MG63 (cell line): ENCODE data around the gene PRR3. TPM values are rescaled to one million over a fixed set of nuclear protein-coding genes. Genes with fewer than 3 reads are reported as not detected.
"Not testable (repeated sequence)": the region's sequence is repeated elsewhere in the genome, so short reads cannot be mapped to it uniquely, and the experiment has no call there.

ENCODE experiments used
- DNase-seq: peaks from one replicate; pipeline ENCODE4 v3.0.0-alpha.2; 2020
- H3K27me3 ChIP-seq: fragments of 250-450 bp; sonication (Bioruptor Pico); 2 replicates; pipeline ENCODE4 v1.5.1; 2020; ENCODE audit warnings: mild to moderate bottlenecking, moderate library complexity
- H3K36me3 ChIP-seq: fragments of 250-450 bp; sonication (Bioruptor Pico); 2 replicates; pipeline ENCODE4 v1.5.1; 2020; ENCODE audit warnings: mild to moderate bottlenecking, moderate library complexity
- H3K4me3 ChIP-seq: fragments of 250-450 bp; sonication (Bioruptor Pico); 2 replicates; pipeline ENCODE4 v1.5.1; 2020; ENCODE audit warnings: mild to moderate bottlenecking, moderate library complexity
- H3K9me3 ChIP-seq: fragments of 250-450 bp; sonication (Bioruptor Pico); 2 replicates; pipeline ENCODE4 v1.5.1; 2020; ENCODE audit warnings: mild to moderate bottlenecking, moderate library complexity
- total RNA-seq: library from RNA; depleted of rRNA; stranded (reverse); fragments of >200 nt; shearing (Covaris generic); gene quantifications from 2 replicates; pipeline ENCODE4 v1.2.3, GENCODE V29; 2014; ENCODE audit warnings: low replicate concordance

The PRR3 gene
- total RNA-seq, 1 experiment from 2014 or later, result 1.2 TPM

DNA sequence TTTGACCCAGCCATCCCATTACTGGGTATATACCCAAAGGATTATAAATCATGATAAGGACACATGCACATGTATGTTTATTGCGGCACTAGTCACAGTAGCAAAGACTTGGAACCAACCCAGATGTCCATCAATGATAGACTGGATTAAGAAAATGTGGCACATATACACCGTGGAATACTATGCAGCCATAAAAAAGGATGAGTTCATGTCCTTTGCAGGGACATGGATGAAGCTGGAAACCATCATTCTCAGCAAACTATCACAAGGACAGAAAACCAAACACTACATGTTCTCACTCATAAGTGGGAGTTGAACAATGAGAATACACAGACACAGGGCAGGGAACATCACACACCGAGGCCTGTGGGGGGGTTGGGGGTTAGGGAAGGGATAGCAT, 30.7 kb upstream of the PRR3 start:
- H3K4me3 ChIP-seq, DNase-seq, H3K9me3 ChIP-seq, H3K27me3 ChIP-seq, H3K36me3 ChIP-seq: not testable (repeated sequence)

DNA sequence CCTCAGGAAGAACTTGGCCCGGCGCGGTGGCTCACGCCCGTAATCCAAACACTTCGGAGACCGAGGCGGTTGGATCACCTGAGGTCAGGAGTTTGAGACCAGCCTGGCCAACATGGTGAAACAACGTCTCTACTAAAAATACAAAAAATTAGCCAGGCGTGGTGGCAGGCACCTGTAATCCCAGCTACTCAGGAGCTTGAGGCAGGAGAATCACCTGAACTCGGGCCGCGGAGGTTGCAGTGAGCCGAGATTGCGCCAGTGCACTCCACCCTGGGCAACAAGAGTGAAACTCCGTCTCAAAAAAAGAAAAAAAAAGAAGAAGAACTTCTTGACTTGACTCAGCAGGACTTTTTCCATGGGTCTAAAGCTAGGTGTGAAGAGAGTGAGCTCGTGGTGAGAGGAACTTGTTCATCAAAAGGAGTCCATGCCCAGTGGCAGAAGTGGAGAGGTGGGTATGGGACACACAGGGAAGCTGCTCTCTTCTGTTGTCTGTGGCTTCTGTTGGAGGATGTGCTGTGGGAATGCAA, 27.7 kb upstream of the PRR3 start:
- H3K36me3 ChIP-seq, H3K9me3 ChIP-seq, DNase-seq, H3K27me3 ChIP-seq, H3K4me3 ChIP-seq: not testable (repeated sequence)

DNA sequence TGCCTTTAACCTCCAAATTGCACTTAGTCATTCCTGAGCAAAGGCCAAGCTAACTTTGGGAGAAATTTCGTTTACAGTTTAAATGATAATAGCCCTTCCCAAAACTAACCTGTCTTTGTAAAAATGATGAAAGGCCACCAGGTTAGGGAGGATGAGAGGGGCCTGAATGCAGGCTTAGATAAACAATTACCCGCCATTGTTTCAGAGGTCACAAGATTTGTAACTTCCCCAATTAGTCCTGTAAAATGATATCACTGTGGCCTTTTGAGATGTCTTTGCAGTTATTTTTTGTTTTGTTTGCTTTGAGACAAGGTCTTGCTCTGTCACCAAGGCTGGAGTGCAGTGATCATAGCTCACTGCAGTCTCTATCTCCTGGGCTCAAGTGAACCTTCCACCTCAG, 27.1 kb upstream of the PRR3 start:
- Histone ChIP-seq H3K9me3 (no peaks in the 10 kb centered on the region), H3K27me3 (no peaks in the 10 kb centered on the region), H3K4me3 (no peak overlapping the region), H3K36me3 (no peaks in the 10 kb centered on the region)
- DNase-seq, result no peak

DNA sequence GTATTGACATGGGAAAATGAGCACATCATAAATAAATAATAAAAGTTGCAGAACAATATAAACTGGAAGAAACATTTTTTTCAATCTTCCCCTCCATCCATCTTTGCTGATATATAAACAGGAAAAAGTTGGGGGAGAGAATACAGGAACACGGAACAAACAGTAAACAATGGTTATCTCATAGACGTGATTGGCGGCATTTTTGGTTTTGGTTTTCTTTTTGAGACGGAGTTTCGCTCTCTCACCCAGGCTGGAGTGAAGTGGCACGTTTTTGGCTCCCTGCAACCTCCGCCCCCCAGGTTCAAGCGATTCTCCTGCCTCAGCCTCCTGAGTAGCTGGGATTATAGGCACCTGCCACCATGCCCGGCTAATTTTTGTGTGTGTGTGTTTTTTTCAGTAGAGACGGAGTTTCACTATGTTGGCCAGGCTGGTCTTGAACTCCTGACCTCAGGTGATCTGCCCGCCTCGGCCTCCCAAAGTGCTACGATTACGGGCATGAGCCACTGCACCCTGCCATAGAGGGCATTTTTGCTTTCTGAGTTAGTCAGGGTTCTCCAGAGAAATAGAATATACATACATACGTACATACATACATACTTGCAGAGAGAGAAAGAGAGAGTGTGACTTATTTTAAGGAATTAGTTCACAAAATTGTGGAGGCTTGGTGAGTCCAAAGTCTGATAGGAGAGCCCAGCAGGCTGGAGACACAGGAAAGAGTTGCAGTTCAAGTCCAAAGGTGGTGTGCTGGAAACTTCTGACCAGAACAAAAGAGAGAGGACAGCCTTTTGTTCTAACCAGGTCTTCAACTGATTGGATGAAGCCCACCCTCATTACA, 23.4 kb upstream of the PRR3 start:
- Histone ChIP-seq H3K36me3 (no peaks in the 10 kb centered on the region), H3K4me3 (no peak overlapping the region), H3K9me3 (no peaks in the 10 kb centered on the region), H3K27me3 (no peaks in the 10 kb centered on the region)
- no peak for DNase-seq

DNA sequence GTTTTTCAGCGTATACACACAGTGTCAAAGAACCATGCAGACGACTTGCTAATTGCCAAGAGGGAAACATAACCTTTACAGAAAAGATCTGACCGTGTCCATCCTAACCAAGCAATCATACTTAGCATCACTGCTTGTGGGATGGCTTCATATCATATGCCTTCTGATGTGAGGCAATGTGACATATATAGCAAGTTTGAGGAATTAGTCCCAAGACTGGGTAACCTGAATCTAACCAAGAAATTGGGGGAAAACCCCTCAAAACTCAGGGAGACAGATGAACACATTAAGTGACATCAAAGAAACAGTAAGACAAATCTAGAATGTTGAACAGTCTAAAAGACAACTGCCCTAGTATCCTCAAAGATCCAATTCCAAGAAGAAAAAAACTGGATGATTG, 19.2 kb upstream of the PRR3 start:
- H3K4me3 ChIP-seq, result no peak overlapping the region
- no peaks in the 10 kb centered on the region for H3K27me3 ChIP-seq
- H3K9me3 ChIP-seq, result no peaks in the 10 kb centered on the region
- no peak for DNase-seq
- no peaks in the 10 kb centered on the region for H3K36me3 ChIP-seq

DNA sequence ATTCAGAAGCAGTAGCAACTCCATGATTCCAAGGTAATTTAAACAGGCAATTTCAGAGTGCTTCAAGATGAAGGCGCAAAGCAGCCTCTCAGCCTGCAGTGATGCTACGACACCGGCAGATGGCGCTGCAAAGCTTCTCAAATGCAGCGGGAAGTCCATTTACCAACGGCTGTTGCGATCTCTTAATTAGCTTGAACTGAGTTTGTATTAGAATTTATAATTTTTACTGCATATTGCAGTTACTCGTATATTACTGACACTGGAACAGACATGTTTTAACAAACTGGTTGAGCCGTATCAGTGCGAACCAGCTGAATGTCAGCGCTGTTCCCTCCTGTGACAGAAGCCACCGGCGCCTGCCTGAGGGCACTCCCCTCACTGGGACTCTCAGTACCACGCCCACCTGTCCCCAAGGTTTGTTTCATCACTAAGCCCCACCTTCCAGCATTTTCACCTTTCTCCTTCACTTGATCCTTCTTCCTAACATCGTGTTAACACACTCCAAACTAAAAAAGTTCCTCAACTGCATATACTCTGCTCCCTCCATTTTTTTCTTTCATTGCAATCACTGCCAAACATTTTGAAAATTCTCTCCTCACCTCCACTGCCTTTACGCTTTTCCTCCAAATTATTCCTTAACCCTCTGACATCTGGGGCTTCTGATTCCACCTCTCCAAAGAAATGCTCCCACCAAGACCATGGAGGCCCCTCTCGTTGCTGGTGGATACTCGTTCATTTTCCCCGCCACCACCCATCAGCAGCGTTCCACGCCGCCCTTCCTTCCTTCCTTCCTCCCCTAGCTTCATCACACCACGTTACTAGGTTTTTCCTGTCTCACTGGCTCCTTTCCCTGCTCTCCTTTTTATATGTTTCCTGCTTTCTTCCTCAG, 15.3 kb upstream of the PRR3 start:
- no peak overlapping the region for H3K4me3 ChIP-seq
- peak; percentile 35 for DNase-seq
- H3K9me3 ChIP-seq, result no peaks in the 10 kb centered on the region

DNA sequence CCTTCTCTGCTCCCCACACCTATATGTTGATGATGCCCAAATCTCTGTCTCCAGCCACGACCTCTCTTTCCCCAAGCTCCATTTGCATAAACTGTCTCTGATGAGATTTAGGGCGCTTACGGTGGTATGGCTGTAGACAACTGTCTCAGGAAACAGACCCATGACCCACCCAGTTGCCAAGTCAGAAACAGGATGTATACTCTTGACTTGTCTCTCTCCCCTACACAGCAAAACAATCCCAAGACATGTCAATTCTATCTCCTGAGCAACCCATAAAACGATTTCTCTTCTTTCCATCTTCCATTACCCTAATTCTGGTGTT, 14.7 kb upstream of the PRR3 start:
- Histone ChIP-seq H3K4me3 (no peak overlapping the region), H3K9me3 (no peaks in the 10 kb centered on the region), H3K36me3 (no peaks in the 10 kb centered on the region; the same call in 1 of the 2 replicates), H3K27me3 (no peaks in the 10 kb centered on the region)
- DNase-seq, result no peak

More for the DNA sequence above, 15.3 kb upstream of the PRR3 start:
- no peaks in the 10 kb centered on the region; the same call in 1 of the 2 replicates for H3K36me3 ChIP-seq
- no peaks in the 10 kb centered on the region for H3K27me3 ChIP-seq

DNA sequence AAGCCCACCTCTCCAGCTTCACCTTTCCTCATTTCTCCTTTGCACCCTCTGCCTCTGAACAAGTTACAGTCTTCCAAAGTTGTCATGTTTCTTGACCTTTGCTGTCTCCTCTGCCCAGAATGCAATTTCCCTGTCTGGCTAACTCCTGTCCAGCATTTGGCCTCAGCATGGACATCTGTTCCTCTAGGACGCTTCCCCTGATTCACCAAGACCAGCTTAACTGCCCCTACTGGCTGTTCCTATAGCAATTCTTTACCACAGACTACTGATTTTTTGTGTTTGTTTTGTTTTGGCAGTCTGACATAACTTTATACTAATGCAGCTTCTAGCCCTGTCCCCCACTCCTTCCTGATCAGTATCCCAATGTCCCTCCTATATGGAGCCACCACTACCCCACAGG, 14.2 kb upstream of the PRR3 start:
- no peaks in the 10 kb centered on the region for H3K27me3 ChIP-seq
- H3K36me3 ChIP-seq, result no peaks in the 10 kb centered on the region; the same call in none of the 2 replicates
- no peaks in the 10 kb centered on the region for H3K9me3 ChIP-seq
- H3K4me3 ChIP-seq, result no peak overlapping the region
- DNase-seq, result no peak

DNA sequence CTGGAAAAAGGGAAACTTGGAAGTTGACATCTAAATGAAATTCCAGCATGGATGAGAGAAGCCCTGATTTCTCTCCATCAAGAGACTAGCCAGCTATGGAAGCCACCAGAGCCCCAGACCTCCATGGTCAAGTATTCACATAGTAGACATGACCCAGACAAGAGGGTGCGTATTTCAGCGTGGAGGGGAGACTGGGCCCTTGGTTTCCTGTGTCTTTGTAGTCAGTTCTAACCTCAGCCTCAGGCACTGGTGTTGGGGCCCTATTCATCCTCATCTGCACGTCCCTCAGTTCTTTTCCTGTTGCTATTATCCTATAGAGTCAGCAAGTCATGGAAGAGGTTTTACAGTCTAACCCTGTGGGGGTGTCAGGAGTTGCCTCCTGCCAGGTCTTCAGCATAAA, 13.3 kb upstream of the PRR3 start:
- H3K36me3 ChIP-seq, result no peaks in the 10 kb centered on the region; the same call in none of the 2 replicates
- H3K27me3 ChIP-seq, result no peaks in the 10 kb centered on the region
- no peak overlapping the region for H3K4me3 ChIP-seq
- no peaks in the 10 kb centered on the region for H3K9me3 ChIP-seq
- no peak for DNase-seq

DNA sequence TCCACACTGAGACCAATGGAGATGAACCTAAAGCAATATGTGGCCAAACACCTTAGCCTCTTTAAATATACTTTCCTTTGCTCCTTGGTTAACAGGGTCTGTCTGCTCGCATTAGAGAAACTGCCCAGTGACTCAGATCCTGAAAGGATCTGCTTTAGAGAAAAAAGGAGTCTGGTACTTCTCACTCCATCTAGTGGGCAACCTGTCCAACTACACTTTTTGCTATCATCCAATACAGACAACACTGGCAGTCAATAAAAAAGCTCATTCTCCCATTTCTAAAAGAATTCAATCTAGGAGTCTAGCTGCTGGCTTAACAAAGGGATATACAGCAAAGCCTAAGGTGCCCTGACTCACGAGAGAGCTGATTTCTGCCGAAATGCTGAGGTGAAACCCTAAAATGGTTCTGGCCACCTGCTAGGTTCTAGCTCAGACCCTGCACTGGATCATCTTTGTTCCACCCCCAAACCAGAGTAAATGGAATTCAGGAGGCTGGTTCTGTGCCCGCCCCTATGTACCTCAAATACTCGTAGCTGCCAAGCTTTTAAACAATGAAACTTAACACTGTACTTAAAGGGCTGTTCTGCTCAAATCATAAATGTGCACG, 12.3 kb upstream of the PRR3 start:
- Histone ChIP-seq H3K36me3 (no peaks in the 10 kb centered on the region; the same call in none of the 2 replicates), H3K9me3 (no peaks in the 10 kb centered on the region), H3K4me3 (no peak overlapping the region), H3K27me3 (no peaks in the 10 kb centered on the region)
- no peak for DNase-seq

DNA sequence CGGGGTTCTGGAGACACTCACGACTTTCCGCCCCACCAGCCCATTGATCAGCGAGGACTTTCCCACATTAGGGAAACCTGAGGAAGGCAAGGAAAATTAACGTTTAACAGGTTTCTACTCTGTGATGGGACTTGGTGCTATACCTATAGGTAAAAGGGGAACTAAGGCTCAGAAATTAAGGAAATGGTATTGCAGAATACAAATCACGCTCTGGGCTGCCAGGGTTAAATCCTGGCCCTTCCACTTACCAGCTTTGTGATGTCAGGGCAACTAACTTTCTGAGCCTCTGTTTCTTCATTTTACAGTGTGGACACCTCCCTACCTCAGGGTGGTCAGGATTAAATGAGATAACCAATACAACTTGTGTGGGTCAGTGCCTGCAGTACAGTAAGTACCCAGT, 9.6 kb upstream of the PRR3 start:
- no peak for DNase-seq
- Histone ChIP-seq H3K36me3 (no peaks in the 10 kb centered on the region; the same call in none of the 2 replicates), H3K9me3 (no peaks in the 10 kb centered on the region), H3K4me3 (no peak overlapping the region), H3K27me3 (no peaks in the 10 kb centered on the region)

DNA sequence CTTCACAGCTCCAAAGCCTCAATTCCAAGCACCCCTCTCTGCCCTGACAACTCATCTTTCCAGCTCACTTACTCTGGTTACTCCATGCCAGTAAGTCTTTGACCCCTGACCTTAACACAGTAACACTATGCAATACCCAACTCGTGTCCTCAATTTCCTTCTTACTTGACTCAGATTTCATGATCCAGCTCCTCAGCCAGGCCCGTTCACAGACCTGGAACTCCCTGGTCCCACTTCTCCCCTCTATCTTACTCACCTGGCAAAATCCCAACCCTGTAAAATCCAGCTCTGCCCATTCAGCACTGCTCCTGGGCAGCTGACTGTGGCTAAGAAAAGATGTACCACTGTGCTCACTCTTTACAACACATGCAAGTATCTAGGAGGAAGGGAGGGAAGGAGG, 8.7 kb upstream of the PRR3 start:
- DNase-seq, result peak; percentile 39
- H3K9me3 ChIP-seq, result no peaks in the 10 kb centered on the region
- H3K36me3 ChIP-seq, result peaks cover 2% of the 10 kb centered on the region
- H3K4me3 ChIP-seq, result no peak overlapping the region
- no peaks in the 10 kb centered on the region for H3K27me3 ChIP-seq

DNA sequence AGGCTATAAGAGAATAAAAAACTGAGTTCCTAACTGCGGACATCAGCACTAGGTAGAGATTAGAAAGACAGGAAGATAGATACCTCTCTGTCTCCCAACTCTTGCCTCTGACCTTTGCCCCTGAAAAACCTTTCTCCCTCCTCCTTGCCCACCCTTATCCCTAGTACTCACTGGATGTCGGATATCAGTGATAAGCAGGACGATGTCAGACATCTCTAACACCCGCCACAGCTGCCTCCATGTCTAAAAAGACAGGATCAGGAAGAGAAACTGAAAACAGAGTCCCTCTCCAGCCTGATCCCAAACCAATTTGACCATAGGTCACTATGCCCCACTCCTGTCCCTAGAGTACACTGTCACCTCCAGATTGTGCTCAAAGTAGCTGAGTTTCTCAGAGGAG, 2.7 kb upstream of the PRR3 start:
- no peak for DNase-seq
- peaks cover 15% of the 10 kb centered on the region for H3K36me3 ChIP-seq
- H3K9me3 ChIP-seq, result no peaks in the 10 kb centered on the region
- H3K27me3 ChIP-seq, result no peaks in the 10 kb centered on the region
- no peak overlapping the region for H3K4me3 ChIP-seq

DNA sequence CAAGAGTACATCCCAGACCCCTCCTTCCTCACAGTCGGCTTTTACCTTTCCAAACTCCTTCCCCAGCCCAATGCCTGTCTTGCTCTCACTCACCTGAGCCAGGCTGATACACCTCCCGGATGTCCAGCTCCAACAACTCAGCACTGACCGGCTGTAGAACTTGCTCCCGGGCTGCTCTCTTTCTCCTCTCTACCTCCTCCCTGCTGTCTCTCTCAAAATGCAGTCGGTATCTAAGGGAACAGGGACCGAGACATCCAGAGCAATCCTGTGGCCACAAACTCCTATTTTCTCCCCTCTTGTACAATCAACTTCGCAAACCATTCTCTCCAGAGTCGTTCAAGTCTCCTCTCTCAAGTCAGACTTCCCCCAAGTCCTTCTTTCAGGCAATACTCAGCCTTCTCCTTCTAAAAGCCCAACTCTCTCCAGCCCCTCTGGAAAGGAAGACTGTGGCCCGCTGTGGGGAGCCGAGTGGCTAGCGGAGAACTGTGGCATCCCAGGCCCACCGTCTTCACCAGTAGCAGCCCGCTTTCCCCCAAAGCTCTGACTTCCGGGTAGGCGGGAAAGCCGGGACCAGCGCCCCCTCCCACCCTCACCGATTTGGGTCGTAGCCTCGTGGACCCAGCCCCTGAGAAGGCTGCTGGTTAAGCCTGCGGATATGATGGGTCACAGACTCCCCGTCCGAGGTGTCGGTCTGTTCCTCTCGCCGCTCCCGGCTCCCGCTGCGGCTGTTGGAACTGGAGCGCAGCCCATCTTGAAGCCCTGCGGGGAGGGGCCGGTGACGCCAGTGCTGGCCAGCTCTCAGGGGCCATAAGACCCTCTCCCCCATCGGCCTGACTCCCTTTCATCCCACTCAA, 1.9 kb upstream of the PRR3 start:
- Histone ChIP-seq H3K27me3 (no peaks in the 10 kb centered on the region), H3K9me3 (no peaks in the 10 kb centered on the region), H3K4me3 (peak overlapping the region; percentile 92), H3K36me3 (peaks cover 16% of the 10 kb centered on the region)
- DNase-seq, result peak; percentile 21

DNA sequence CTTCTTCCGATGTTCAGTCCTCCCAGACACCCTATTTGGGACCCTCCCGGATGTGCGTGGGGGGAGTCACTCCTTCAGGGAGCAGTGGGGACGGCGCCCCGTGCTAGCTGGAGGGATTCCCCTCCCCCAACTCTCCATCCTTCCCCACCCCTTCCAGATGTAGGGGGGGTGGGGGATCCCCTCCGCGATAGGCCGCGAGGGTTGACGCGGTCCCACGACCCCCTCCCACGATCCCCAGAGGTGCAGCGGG, 1.4 kb upstream of the PRR3 start:
- peaks cover 16% of the 10 kb centered on the region for H3K36me3 ChIP-seq
- peak overlapping the region; percentile 92 for H3K4me3 ChIP-seq
- H3K27me3 ChIP-seq, result no peaks in the 10 kb centered on the region
- H3K9me3 ChIP-seq, result no peaks in the 10 kb centered on the region
- DNase-seq, result no peak

DNA sequence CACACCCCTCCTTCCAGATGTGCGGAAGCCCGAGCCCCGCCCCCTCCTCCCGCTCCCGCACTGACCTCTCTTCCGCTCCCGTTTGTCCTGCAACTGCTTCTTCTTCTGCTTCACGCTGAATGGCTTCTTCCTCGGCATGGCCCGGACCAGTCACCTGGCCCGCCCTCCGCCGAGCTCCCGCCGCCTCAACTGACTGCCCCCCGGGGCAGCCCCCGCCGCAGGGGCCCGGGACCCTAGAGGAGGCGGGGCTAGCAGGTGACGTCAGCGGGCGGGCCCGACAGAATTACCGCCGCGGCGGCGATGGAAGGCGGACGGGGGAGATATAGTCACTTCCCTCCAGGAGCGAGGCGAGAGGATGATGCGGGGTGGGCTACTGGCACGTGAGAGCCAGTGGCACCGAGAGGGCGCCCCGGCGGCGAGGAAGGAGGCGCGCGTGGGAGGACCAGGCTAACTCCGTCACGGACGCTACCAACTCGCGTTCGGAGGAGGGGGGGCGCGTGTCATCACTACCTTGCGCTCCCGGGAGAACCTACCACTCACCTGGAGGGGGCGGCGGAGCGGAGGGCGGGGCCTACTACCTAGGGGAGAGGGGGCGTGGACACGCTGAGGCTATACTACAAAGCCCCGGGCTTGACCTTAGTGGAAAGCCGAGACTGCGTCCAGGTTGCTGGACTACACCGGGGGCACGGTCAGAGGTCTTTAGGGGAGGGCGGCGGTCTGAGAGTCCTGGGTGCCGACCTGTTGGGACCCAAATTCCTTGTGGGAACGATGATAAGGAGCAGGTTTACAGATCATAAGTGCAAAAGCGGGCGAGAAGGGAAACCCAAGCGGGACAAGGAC, 809 bp upstream of the PRR3 start, which contains the start of gene GNL1:
Gene GNL1 (minus strand): TSS at position 424 of the 840 bp plus-strand sequence. CDS start 286 bp downstream, at position 138.
- Histone ChIP-seq H3K4me3 (peak within 1 kb of the TSS; percentile 92), H3K9me3 (no peaks in the 10 kb centered on the region), H3K27me3 (no peaks in the 10 kb centered on the region), H3K36me3 (peaks cover 16% of the 10 kb centered on the region)
- DNase-seq, result peak; percentile 86
